NT2/D1 (cell line): ENCODE results near the gene BMF.

Experiments
- YY1 ChIP-seq: IDR thresholded peaks from 2 replicates; pipeline ENCODE4 v1.6.1; 2011; ENCODE audit not compliant: insufficient read length, insufficient read depth
- ZNF274 ChIP-seq: IDR thresholded peaks from 2 replicates; pipeline ENCODE4 v1.6.1; 2011; ENCODE audit warnings: mild to moderate bottlenecking, low read depth, low read length

- no peak for TF ChIP-seq ZNF274
- no peak for TF ChIP-seq YY1
These were observed 13.4 kb upstream of the BMF start for GRCh38 chr15:40121911-40122638.
